Skeletal muscle cell (primary cell): ENCODE results near the gene NIPAL1.

Experiments
- DNase-seq: peaks from one replicate; pipeline ENCODE4 v3.0.0-alpha.2; 2010; ENCODE audit warnings: low read depth
- H3K4me3 ChIP-seq: 2 replicates; pipeline ENCODE4 v1.5.1; 2011; ENCODE audit warnings: low read depth, mild to moderate bottlenecking, control low read depth, low read length, moderate library complexity

The NIPAL1 gene

DNA sequence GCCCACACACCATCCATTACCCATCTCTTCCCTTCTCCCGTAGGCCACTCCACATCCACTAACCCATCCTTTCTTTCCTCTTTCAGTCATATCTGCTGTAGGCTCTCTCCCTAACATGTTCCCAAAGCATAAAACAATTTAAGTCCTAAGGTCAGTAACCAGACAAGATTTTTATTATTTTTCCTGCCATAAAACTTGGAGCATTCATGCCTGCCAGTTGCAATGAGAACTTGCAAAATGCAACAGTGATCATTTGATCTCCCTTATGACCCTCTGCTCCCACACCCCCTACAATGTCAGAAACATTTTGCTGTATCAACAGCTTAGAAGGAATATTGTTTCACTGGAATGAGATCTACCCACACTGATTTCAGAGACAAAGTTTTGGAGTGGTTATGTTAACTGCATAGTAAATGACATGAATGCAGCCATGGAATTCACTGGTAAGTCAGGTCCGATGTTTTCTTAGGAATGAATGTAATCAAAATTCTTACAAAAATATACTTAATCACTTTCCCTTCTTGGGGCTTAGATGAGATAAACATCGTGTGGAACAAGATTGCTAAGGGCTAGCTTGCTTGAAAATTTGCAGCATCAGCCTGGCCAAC is 5.7 kb downstream of the NIPAL1 start:
- H3K4me3 ChIP-seq: no peak overlapping the region
- no peak for DNase-seq

DNA sequence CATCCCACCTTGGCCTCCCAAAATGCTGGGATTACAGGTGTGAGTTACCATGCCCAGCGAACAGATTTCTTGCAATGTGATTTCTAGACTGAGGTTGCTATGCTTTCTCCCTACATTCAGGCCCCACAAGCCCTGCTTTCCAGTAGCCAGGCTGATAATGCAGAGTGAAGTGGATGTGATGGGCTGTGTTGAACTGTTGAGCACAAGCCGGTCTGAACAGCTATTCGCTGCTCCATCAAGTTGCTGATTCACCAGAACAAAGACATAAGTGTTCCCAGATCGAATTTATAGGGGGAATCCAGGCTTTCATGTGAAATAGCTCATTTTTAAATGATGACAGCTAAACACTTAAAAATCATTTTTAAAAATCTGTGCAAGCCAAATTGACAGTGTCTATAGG is 8.0 kb downstream of the NIPAL1 start:
- H3K4me3 ChIP-seq: no peak overlapping the region
- no peak for DNase-seq

DNA sequence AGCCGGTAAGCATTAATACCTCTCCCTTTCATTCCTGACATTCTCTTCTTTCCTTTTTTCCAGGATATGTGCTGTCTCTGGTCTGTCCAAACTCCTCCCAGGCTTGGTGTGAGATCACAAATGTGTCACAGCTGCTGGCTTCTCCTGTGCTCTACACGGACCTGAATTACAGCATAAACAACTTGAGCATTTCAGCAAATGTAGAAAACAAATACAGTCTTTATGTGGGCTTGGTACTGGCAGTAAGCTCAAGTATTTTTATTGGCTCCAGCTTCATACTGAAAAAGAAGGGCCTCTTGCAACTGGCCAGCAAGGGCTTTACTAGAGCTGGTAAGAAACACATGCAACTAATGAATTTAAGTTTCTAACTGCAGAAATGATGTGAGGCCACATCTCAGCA is 8.4 kb downstream of the NIPAL1 start:
- DNase-seq: no peak
- H3K4me3 ChIP-seq: no peak overlapping the region

DNA sequence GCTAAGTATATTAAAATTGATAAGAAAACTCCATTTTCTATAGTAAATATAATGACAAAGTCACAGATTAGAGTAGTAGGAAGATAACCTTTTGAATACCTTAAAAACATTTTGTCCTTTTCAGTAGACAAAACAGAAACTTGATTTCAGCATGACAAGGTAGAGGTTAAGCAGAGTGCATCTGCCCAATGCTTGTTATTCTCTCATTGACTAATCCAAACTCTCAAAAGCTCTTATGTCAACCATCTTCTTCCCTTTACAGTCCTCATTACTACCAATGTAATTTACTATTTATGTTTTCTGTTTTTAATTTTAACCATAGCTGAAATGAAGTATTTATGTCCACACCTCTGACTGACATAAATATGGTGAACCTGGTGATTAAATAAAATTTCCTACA is 11.1 kb downstream of the NIPAL1 start:
- H3K4me3 ChIP-seq: no peak overlapping the region
- DNase-seq: no peak

DNA sequence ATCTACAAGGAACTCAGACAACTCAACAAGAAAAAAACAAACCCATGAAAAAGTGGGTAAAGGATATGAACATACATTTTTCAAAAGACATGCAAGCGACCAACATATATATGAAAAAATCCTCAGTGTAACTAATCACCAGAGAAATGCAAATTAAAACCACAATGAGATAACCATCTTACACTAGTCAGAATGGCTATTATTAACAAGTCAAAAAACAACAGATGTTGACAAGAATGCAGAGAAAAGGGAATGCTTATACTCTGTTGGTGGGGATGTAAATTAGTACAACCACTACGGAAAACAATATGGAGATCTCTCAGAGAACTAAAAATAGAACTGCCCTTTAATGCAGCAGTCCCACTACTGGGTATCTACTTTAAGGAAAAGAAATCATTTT is 12.1 kb downstream of the NIPAL1 start:
- no peak overlapping the region for H3K4me3 ChIP-seq
- no peak for DNase-seq

DNA sequence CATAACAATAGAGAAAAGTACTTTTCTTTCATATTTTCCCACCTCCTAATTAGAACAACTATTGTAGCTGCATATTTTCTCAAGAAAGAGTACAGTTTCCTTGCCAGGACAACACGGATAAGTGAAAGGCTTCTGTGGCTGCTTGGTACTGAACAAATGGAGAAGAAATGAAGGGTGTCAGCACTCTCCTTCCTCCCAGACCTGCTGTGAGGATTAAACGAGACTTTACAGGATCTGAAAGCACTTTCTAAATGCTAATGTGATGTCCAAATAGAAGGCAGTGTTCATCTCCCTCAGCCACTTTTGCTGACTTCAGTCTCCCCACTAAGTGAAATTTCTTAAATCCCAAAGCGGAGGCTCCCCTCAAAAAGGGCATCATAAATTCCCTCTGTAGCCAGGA is 13.9 kb downstream of the NIPAL1 start:
- H3K4me3 ChIP-seq: no peak overlapping the region
- DNase-seq: no peak

DNA sequence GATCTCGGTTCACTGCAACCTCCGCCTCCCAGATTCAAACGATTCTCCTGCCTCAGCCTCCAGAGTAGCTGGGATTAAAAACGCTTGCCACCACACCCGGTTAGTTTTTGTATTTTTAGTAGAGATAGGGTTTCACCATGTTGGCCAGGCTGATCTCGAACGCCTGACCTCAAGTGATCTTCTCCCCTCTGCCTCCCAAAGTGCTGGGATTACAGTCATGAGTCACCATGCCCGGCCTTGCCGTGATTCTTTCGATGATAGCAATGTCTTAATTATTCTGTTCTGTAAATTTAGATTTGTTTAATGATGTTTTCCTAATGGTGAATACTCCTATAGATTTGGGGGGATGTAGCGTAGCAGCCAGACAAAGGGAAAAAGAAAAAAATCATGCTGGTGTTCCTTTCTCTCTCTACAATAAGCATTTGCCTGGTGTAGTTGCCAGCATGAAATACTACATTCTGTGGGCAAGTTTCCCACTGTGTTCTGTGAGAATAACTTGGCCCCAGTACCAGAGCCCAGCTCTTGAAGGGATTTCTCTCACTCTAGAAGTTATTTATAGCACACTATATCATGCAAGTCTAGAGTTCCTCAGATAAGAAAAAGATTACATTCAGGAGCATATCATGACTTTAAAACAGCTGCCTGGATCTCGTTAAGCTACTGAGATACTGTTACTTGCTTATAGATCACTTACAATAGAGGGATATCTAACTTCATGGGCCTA is 15.4 kb downstream of the NIPAL1 start:
- H3K4me3 ChIP-seq: no peak overlapping the region
- DNase-seq: no peak

DNA sequence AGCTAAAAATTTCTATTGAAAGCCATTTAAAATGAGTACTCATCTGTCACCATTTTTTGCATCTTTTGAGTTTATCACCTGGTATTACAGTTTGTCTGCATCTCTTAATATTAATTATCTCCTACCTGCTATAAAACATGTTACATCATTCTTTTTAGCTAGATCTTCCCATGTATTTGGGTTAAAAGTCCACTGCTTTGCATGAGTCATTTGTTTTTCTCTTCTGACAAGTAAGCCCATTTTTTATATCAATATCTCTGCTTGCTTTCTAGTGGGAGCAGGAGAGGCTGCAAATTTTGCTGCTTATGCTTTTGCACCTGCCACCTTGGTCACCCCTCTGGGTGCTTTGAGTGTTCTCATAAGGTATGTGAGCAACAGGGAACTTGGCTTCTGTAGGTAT is 16.1 kb downstream of the NIPAL1 start:
- no peak overlapping the region for H3K4me3 ChIP-seq
- DNase-seq: no peak

DNA sequence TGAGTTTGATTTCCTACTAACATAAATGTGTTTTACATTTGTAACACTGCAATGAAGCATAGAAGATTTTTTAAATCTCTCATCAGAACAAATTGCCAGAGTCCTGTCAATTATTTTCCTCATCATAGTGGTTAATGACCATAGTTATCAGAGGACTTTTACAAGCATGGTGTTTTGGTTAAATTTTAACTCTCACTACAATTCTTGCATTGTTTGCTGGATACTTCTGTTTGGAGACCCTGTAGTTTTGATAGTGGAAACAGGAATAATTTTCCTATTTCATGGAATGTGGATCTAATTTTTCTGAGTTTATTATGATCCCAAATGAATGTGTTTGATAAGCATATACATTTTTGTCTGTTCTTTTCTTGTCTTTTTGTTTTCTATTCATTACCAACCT is 16.8 kb downstream of the NIPAL1 start:
- no peak overlapping the region for H3K4me3 ChIP-seq
- DNase-seq: no peak

DNA sequence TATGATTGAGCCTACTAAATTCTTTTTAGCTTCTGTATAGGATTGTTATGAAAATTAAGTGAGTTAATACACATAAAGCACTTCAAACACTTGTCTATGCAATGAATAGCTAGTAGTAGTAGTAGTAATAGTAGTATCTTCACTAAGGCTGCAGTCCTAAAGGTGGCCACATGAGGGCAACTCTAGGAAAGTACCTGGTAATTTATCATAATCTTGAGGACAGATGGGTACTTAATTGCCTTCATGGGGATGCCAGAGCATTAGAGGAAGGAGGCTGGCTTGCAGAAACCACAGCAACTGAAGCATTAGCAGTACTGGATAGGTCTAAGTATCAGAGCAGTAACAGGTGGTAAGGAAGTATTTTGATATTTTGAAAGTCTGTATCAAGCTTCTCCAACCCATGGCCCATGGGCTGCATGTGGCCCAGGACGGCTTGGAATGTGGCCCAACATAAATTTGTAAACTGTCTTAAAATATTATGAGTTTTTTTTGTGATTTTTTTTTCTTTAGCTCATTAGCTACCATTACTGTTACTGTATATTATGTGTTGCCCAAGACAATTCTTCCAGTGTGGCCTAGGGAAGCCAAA is 17.3 kb downstream of the NIPAL1 start:
- H3K4me3 ChIP-seq: no peak overlapping the region
- DNase-seq: no peak

DNA sequence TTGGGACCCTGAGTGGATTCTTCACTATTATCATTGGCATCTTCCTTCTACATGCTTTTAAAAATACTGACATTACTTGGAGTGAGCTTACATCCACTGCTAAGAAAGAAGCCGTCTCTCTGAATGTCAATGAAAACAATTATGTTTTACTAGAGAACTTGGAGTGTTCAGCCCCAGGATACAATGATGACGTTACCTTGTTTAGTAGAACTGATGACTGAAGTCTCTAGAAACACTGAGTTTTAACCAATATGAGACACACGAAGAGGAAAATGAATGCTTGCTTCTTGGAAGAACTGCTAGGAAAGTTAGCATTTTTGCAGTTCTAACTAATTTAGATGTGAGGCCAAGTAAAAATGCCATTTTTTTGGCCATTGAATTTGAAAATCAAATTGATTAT is 19.4 kb downstream of the NIPAL1 start:
- no peak for DNase-seq
- no peak overlapping the region for H3K4me3 ChIP-seq

DNA sequence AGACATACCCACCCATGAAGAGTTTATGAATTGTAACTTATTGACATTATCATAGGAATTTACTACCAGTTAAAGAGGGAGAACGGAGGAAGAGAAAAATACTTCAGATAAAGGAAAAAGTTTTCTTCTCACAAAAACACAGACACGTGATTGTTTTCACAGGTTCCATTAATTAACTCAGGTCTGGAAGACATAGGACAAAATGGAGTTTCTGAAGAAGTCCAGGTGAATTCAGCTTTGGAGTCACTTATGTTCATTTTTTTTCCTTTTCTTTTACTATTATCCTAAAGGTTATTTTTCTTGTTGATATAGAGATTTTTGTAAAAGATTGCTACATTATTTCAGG is 20.5 kb downstream of the NIPAL1 start:
- no peak for DNase-seq
- no peak overlapping the region for H3K4me3 ChIP-seq

DNA sequence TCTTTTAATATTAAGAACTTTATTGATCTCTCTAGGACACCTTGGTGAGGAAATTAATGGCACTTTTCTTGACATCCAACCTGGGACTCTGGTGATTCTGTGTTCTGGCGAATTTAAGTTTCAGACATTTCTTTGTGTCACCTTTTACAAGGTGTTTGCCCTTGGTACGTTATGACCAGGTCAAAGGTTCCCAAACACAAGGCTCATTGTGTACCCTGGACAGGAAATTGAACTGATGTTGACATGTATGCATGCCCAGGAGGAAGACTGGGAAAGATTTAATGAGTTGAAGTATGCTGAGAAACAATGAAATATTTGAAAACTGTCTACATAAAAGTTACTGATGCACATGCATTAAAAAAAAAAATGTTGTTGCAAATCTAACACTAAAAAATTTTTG is 22.1 kb downstream of the NIPAL1 start:
- H3K4me3 ChIP-seq: no peak overlapping the region

DNA sequence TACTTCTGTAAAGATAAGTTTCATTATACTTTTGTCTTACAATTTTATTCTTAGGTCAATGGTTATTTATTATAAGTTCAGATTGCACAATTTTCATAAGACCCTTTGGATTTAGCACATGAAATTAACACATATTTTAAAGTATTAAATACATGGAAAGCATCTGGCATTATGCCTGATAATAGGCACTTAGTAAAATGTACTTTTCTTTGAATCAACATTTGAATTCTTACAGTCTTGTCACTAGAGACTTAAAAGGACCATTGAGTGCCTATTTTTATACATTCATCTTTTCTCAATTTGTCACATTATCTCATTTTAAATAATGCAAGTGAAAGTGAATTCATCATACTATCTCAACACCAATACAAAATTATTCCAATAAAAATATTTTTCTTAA is 23.0 kb downstream of the NIPAL1 start:
- H3K4me3 ChIP-seq: no peak overlapping the region
- DNase-seq: no peak

More for the DNA sequence above, 22.1 kb downstream of the NIPAL1 start:
- DNase-seq: no peak

DNA sequence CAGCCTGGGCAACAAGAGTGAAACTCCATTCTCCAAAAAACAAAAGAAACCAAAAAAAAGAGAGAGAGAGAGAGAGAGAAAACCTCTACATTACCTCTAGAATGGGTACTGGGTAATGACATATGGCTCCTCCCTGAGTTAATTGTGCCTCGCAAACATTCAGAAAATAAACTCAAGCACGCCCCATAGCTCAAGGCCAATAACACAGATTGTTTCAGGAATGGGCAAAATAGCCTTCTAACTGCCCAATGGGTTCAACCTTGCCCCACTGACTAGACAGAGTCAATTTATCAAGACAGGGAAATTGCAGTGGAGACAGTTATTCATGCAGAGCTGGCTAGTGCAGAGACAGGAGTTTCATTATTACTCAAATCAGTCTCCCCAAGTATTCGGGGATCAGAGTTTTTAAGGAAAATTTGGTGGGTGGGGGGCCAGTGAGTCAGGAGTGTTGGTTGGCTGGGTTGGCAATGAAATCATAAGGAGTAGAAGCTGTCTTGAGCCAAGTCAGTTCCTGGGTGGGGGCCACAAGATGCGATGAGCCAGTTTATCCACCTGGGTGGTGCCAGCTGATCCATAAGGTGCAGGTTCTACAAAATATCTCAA is 25.1 kb downstream of the NIPAL1 start:
- no peak for DNase-seq
- no peak overlapping the region for H3K4me3 ChIP-seq

DNA sequence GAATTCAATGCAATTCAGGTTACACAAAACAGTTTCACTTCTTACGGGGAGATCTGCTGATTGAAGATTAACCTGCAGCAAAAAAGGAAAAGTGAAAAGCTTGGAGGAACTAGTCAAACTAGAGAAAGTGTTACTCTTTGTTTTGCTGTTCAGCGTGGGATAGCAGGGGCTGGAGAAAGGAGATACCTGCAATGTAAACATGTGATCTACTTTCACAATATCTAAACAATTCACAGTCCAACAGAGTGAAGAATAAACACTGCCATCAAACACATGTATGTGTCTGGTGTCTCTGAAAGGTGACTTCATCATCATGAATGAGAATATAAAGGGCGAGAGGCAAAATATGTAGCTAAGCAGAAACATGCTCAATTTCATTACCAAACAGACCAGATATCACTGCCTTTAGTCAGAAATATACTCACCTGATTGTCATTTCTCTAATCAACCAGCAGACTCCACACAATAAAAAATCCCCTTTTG is 26.4 kb downstream of the NIPAL1 start:
- H3K4me3 ChIP-seq: no peak overlapping the region
- DNase-seq: no peak

DNA sequence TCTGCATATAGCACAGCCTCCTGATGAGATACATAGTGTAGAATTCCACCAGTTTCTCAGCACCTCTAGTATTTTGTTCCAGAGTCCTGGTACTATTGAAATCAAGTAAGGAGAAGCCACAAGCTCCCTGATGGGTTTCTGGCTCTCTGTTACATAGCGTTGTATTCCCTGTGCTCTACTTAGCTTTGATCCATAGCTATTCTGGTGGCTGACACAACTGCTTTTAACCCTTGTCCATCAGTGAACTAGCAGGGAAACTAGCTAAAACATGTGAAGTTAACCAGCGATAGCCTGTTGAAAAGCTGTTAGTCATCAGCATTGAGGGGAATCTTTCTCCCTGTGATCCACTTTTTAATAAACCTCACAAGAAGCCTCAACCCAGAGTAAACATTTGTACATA is 26.9 kb downstream of the NIPAL1 start:
- H3K4me3 ChIP-seq: no peak overlapping the region
- no peak for DNase-seq

DNA sequence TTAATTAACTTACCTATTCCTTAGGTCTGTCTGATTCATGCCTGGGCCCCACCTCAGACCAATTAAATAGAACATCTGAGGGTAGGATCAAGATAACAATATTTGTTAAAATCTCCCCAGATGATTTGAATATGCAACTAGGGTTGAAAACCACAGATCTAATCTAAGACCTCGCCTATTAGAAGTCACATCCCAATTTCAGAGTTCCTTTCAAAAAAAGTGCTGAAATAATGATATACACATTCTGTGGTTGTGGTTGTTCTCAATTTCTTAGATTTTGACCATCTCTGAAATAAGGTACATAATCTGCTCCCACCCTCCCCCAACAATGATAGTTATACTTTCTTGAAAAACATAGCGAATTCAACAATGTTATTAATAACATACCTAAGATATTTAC is 27.7 kb downstream of the NIPAL1 start:
- DNase-seq: no peak
- H3K4me3 ChIP-seq: no peak overlapping the region

DNA sequence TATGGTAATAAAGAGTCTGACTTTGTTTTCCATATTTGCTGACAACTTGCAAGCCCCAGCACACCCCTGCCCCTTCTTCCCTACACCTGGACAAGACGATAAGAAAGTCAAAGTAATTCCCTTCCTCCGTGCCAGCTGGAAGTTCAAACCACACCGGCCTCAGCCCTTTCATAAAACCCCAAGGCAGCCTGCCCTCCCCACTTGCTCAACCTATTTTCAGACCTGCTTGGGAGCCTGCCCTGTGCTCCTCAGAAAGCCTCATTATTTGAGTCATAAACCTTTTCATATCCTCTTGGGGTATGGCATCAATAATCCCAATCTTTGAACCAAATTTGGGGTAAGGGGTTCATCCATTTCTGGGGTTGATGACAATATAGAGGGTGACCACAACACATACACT is 29.5 kb downstream of the NIPAL1 start:
- H3K4me3 ChIP-seq: no peak overlapping the region
- no peak for DNase-seq

DNA sequence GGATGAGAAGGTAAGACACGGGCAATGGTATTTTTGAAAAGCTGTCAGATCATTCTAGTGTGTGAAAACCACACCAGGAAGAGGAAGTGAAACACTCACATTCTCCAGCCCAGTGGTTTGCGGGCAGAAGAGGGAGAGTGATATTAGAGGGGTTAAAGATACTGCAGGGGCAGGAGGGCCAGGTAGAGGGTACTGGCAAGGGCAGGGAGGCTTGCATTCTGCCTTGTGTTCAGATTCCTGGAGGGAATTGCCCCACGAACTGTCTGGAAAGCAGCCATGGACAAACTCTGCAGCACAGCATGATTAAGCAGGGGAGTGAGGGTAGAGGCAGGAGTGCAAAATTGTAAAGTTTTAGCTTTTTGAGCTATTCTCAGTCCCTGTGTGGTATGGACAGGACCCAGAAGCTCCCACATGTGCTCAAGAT is 30.9 kb downstream of the NIPAL1 start:
- H3K4me3 ChIP-seq: no peak overlapping the region
- DNase-seq: no peak

DNA sequence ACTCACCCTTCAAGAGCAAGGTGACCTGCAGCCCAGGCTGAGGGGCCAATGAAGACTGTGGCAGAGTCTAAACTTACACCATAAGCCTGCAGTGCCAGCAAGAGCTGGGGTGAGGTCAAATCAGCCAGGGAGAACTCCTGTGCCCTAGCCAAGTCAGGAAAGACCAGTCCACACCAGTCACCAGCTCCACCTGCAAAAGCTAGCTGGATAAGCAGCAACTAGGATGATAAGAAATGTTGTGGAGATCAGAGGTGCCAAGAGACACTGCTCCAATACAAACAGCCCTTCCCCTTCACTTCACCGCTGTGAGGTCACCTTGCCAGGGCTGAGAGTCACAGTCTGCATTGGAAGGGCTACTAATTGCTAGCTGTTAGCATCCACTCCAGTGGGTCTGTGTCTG is 31.3 kb downstream of the NIPAL1 start:
- no peak for DNase-seq
- H3K4me3 ChIP-seq: no peak overlapping the region
